COR-L47 (cell line): ENCODE data around the gene WDR49.

Source experiments
- DNase-seq: peaks from one replicate; lab custom pipeline; 2025; lab: John Stamatoyannopoulos, UW

The WDR49 gene

GRCh38 chr3:167487556-167487955, 166.2 kb downstream of the WDR49 start:
- DNase-seq: no peak

- DNase-seq: no peak
These were observed 169.2 kb downstream of the WDR49 start for GRCh38 chr3:167484551-167484950.

GRCh38 chr3:167483708-167484475, 169.8 kb downstream of the WDR49 start:
- DNase-seq: no peak

GRCh38 chr3:167481164-167481563, 172.6 kb downstream of the WDR49 start:
- DNase-seq: no peak

GRCh38 chr3:167480748-167481147, 173.0 kb downstream of the WDR49 start:
- DNase-seq: no peak

GRCh38 chr3:167473863-167474262, 179.9 kb downstream of the WDR49 start, which contains the start of gene SERPINI2:
TSS of gene SERPINI2 (minus strand) at chr3:167474042. CDS start at chr3:167471834, 2,208 bp downstream.
- DNase-seq: no peak

- DNase-seq: no peak
These were observed 184.4 kb downstream of the WDR49 start for GRCh38 chr3:167469381-167469780.

- DNase-seq: no peak
These were observed 185.7 kb downstream of the WDR49 start for GRCh38 chr3:167467848-167468611.

GRCh38 chr3:167466966-167467365, 186.8 kb downstream of the WDR49 start:
- no peak for DNase-seq

- DNase-seq: no peak
These were observed 197.5 kb downstream of the WDR49 start for GRCh38 chr3:167456157-167456799.

GRCh38 chr3:167453815-167454214, 199.9 kb downstream of the WDR49 start:
- DNase-seq: no peak

- DNase-seq: no peak
These were observed 202.5 kb downstream of the WDR49 start for GRCh38 chr3:167451282-167451681.

GRCh38 chr3:167450675-167451074, 203.1 kb downstream of the WDR49 start:
- DNase-seq: no peak

- no peak for DNase-seq
These were observed 203.5 kb downstream of the WDR49 start for GRCh38 chr3:167450195-167450594.

GRCh38 chr3:167445491-167445890, 208.3 kb downstream of the WDR49 start:
- DNase-seq: no peak

- no peak for DNase-seq
These were observed 212.5 kb downstream of the WDR49 start for GRCh38 chr3:167441256-167441655.

GRCh38 chr3:167437428-167438139, 216.2 kb downstream of the WDR49 start:
- no peak for DNase-seq
